C4-2B (cell line): ENCODE results near the gene RNPEPL1.

ENCODE experiments used
- H3K27ac ChIP-seq: fragments of 450-650 bp; 2 replicates; pipeline ENCODE4 v1.5.1; 2017
- CTCF ChIP-seq: fragments of 450-650 bp; conservative IDR thresholded peaks from 2 replicates; pipeline ENCODE4 v1.5.1; 2017; ENCODE audit warnings: mild to moderate bottlenecking
- ZFX ChIP-seq: fragments of 450-650 bp; IDR thresholded peaks from 2 replicates; pipeline ENCODE4 v1.6.1; 2017

RNPEPL1 gene

GRCh38 chr2:240578110-240578450, 9.8 kb downstream of the RNPEPL1 start:
- no peak for TF ChIP-seq ZFX
- no peak for TF ChIP-seq CTCF
- H3K27ac ChIP-seq = no peak overlapping the region

GRCh38 chr2:240578488-240578887, 10.2 kb downstream of the RNPEPL1 start:
- no peak for TF ChIP-seq CTCF
- H3K27ac ChIP-seq = no peak overlapping the region

GRCh38 chr2:240579071-240579762, 10.9 kb downstream of the RNPEPL1 start:
- no peak overlapping the region for H3K27ac ChIP-seq
- TF ChIP-seq CTCF = no peak
- no peak for TF ChIP-seq ZFX

- TF ChIP-seq ZFX (no peak), CTCF (no peak)
- no peak overlapping the region for H3K27ac ChIP-seq
Observed at GRCh38 chr2:240579771-240580614, 11.7 kb downstream of the RNPEPL1 start.

- H3K27ac ChIP-seq = no peak overlapping the region
- TF ChIP-seq CTCF = no peak
- no peak for TF ChIP-seq ZFX
Observed at GRCh38 chr2:240581811-240582210, 13.5 kb downstream of the RNPEPL1 start.

- no peak for TF ChIP-seq CTCF
- no peak for TF ChIP-seq ZFX
- H3K27ac ChIP-seq = no peak overlapping the region
Observed at GRCh38 chr2:240582781-240583180, 14.5 kb downstream of the RNPEPL1 start.

- H3K27ac ChIP-seq = no peak overlapping the region
- TF ChIP-seq CTCF = no peak
- no peak for TF ChIP-seq ZFX
Observed at GRCh38 chr2:240583774-240584173, 15.5 kb downstream of the RNPEPL1 start.
